HG03460 (cell line): ENCODE measurements around the gene FBLN5.
"Not testable (repeated sequence)": the region's sequence is repeated elsewhere in the genome, so short reads cannot be mapped to it uniquely, and the experiment has no call there.

Source experiments
- ATAC-seq: cut with Tn5 transposase; IDR thresholded peaks from one replicate; pipeline ENCODE4 v1.9.1; 2021; ENCODE audit not compliant: unreplicated experiment

Gene FBLN5

GRCh38 chr14:91866511-91867295, 80.8 kb downstream of the FBLN5 start:
- no peak for ATAC-seq

GRCh38 chr14:91866061-91866460, 81.4 kb downstream of the FBLN5 start:
- no peak for ATAC-seq

GRCh38 chr14:91862417-91862816, 85.1 kb downstream of the FBLN5 start:
- no peak for ATAC-seq

GRCh38 chr14:91861091-91861490, 86.4 kb downstream of the FBLN5 start:
- ATAC-seq, result no peak

GRCh38 chr14:91860238-91860637, 87.3 kb downstream of the FBLN5 start:
- no peak for ATAC-seq

GRCh38 chr14:91858536-91859275, 88.8 kb downstream of the FBLN5 start:
- peak; percentile 59 for ATAC-seq

GRCh38 chr14:91857614-91858013, 89.9 kb downstream of the FBLN5 start:
- ATAC-seq, result no peak

GRCh38 chr14:91854327-91854934, 93.1 kb downstream of the FBLN5 start:
- ATAC-seq, result no peak

GRCh38 chr14:91851563-91851962, 95.9 kb downstream of the FBLN5 start:
- no peak for ATAC-seq

- ATAC-seq, result no peak
These were observed 98.9 kb downstream of the FBLN5 start for GRCh38 chr14:91848504-91849001.

- no peak for ATAC-seq
These were observed 99.8 kb downstream of the FBLN5 start for GRCh38 chr14:91847693-91848092.

- ATAC-seq, result no peak
These were observed 101.8 kb downstream of the FBLN5 start for GRCh38 chr14:91845652-91846051.

- ATAC-seq, result not testable (repeated sequence)
These were observed 102.4 kb downstream of the FBLN5 start for GRCh38 chr14:91845056-91845455.

- ATAC-seq, result no peak
These were observed 103.5 kb downstream of the FBLN5 start for GRCh38 chr14:91844029-91844428.

- no peak for ATAC-seq
These were observed 104.1 kb downstream of the FBLN5 start for GRCh38 chr14:91843437-91843836.

- no peak for ATAC-seq
These were observed 106.4 kb downstream of the FBLN5 start for GRCh38 chr14:91841065-91841464.

GRCh38 chr14:91839749-91840148, 107.7 kb downstream of the FBLN5 start:
- ATAC-seq, result no peak

GRCh38 chr14:91837076-91837475, 110.4 kb downstream of the FBLN5 start:
- ATAC-seq, result no peak

GRCh38 chr14:91835920-91836843, 111.3 kb downstream of the FBLN5 start:
- ATAC-seq, result peak; percentile 51

GRCh38 chr14:91835197-91835919, 112.1 kb downstream of the FBLN5 start:
- peak; percentile 34 for ATAC-seq
